ENCODE data around the gene IL1R2. TPM values are rescaled to one million over a fixed set of nuclear protein-coding genes. Genes with fewer than 3 reads are reported as not detected.

Gene IL1R2
- total and polyA plus RNA-seq, 2 of the 13 experiments (the other 11 are each of a cell fraction or from before 2014, with no cell fraction given): 3.6 to 7.3 TPM

DNA sequence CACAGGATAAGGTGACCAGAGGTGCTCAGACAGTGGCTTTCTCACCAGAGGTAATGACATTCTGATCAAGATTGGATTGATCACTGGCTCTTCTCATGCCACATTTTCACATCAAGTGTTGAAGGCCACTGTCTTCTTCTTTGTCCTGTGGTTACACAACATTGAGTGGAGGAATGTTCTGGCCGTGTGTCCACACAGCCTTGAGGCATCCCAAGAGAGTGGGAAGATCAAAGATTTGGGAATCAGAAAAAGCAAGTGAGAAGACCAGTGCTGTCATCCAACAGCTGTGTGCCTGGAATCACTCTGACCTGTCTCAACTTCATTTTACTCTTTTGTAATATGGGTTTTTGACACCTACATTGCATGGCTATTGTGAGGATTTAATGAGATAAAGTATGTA lies 67.4 kb downstream of the IL1R2 start (continued):
- no peak for TF ChIP-seq ZNF407 (CRISPR knock-in tag; IDR thresholded peaks at IDR 0.05; ENCODE audit: not compliant biosample characterization)
- TF ChIP-seq, protein P1, sequence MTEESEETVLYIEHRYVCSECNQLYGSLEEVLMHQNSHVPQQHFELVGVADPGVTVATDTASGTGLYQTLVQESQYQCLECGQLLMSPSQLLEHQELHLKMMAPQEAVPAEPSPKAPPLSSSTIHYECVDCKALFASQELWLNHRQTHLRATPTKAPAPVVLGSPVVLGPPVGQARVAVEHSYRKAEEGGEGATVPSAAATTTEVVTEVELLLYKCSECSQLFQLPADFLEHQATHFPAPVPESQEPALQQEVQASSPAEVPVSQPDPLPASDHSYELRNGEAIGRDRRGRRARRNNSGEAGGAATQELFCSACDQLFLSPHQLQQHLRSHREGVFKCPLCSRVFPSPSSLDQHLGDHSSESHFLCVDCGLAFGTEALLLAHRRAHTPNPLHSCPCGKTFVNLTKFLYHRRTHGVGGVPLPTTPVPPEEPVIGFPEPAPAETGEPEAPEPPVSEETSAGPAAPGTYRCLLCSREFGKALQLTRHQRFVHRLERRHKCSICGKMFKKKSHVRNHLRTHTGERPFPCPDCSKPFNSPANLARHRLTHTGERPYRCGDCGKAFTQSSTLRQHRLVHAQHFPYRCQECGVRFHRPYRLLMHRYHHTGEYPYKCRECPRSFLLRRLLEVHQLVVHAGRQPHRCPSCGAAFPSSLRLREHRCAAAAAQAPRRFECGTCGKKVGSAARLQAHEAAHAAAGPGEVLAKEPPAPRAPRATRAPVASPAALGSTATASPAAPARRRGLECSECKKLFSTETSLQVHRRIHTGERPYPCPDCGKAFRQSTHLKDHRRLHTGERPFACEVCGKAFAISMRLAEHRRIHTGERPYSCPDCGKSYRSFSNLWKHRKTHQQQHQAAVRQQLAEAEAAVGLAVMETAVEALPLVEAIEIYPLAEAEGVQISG (CRISPR knock-in tag; IDR thresholded peaks at IDR 0.05): no peak
- no peak for TF ChIP-seq FOXP1 (IDR thresholded peaks at IDR 0.05)
- TF ChIP-seq FOXP1 (CRISPR knock-in tag; IDR thresholded peaks at IDR 0.05): no peak
- TF ChIP-seq POLR2AphosphoS2 (IDR thresholded peaks at IDR 0.05; ENCODE audit: low read depth, low read length): no peak
- no peak for TF ChIP-seq ZFP36L2 (CRISPR knock-in tag; IDR thresholded peaks at IDR 0.05)
- 0 out of 2 replicates have a peak, but pooled peaks have one; percentile 6 for TF ChIP-seq ZNF749 (CRISPR knock-in tag; IDR thresholded peaks at IDR 0.05; ENCODE audit: borderline replicate concordance)
- TF ChIP-seq, protein P2, sequence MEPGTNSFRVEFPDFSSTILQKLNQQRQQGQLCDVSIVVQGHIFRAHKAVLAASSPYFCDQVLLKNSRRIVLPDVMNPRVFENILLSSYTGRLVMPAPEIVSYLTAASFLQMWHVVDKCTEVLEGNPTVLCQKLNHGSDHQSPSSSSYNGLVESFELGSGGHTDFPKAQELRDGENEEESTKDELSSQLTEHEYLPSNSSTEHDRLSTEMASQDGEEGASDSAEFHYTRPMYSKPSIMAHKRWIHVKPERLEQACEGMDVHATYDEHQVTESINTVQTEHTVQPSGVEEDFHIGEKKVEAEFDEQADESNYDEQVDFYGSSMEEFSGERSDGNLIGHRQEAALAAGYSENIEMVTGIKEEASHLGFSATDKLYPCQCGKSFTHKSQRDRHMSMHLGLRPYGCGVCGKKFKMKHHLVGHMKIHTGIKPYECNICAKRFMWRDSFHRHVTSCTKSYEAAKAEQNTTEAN (CRISPR knock-in tag; conservative IDR thresholded peaks at IDR 0.05): no peak
- no peak for TF ChIP-seq HNRNPL (IDR thresholded peaks at IDR 0.05; ENCODE audit: low read depth, low read length)
- TF ChIP-seq MAX (IDR thresholded peaks at IDR 0.05): peak; percentile 35
- no peak for TF ChIP-seq SCMH1 (CRISPR knock-in tag; IDR thresholded peaks at IDR 0.05; ENCODE audit: borderline replicate concordance)
- no peak for TF ChIP-seq ZNF597 (CRISPR knock-in tag; IDR thresholded peaks at IDR 0.05)
- TF ChIP-seq, protein P3, sequence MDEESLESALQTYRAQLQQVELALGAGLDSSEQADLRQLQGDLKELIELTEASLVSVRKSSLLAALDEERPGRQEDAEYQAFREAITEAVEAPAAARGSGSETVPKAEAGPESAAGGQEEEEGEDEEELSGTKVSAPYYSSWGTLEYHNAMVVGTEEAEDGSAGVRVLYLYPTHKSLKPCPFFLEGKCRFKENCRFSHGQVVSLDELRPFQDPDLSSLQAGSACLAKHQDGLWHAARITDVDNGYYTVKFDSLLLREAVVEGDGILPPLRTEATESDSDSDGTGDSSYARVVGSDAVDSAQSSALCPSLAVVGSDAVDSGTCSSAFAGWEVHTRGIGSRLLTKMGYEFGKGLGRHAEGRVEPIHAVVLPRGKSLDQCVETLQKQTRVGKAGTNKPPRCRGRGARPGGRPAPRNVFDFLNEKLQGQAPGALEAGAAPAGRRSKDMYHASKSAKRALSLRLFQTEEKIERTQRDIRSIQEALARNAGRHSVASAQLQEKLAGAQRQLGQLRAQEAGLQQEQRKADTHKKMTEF (CRISPR knock-in tag; IDR thresholded peaks at IDR 0.05): no peak
- no peak for TF ChIP-seq PHB2 (IDR thresholded peaks at IDR 0.05; ENCODE audit: partially characterized antibody)
- TF ChIP-seq ESRRA (CRISPR knock-in tag; IDR thresholded peaks at IDR 0.05; ENCODE audit: low read depth): no peak
- TF ChIP-seq ZNF44 (CRISPR knock-in tag; IDR thresholded peaks at IDR 0.05): no peak
